ENCODE measurements around the gene CNIH4. TPM values are rescaled to one million over a fixed set of nuclear protein-coding genes. Genes with fewer than 3 reads are reported as not detected.
"Not testable (repeated sequence)": the region's sequence is repeated elsewhere in the genome, so short reads cannot be mapped to it uniquely, and the experiment has no call there.

Gene CNIH4
- total RNA-seq, 2 donors from 2014 or later = 28.8 to 60.7 TPM

DNA sequence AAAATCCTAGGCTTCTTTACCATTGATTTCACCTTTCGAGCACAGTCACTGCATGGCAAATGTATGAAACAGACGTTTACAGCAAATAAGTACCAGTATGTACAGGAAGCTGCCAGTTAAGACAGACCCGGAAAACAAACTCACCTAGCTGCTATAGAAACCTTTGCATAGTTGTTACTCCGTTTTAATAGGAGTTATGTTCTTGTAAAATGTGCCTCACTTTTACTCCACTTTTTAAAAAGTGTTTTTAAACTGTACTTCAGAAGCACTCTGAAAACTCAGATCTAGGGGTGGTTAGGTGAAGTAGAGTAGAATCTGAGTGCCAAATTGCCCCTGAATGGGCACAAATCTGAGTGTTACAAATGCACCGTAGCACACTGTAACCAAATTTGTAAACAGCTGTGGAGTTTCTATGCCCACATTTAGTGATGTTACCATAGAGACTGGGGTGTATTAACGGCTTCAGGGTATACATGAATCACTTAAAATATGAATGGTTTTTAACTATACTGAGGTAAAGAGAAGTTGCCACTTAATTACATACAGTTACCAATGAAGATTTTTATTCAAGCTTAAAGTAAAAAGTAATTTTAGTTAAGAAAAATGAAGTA lies 30.7 kb downstream of the CNIH4 start:
- no peak for ATAC-seq
- no peak for DNase-seq
- intact Hi-C loops (cut with DNase I, micrococcal nuclease) = no loop called here

DNA sequence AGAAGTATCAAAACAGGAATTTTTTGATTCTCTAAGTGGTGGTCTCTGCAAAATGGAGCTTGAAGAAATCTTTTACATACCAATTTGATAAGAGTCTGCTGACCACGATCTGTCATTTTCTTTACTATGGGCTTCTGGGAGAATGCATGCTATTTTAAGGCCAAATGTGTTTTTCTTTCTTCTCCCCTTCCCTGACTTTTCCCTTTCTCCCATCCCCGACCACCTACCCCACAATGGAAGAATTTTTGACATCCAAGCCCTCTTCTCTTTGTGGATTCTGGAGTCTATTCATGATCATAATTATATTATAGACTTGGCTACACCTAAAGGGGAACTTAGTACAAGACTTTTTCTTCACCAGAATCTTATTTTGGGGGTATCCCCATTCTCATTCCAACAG lies 31.3 kb downstream of the CNIH4 start:
- no peak for ATAC-seq
- intact Hi-C loops (cut with DNase I, micrococcal nuclease) = no loop called here

GRCh38 chr1:224390517-224390916 lies 33.8 kb downstream of the CNIH4 start:
- ATAC-seq = no peak

More for the DNA sequence above, 31.3 kb downstream of the CNIH4 start:
- no peak for DNase-seq

GRCh38 chr1:224392411-224393249 lies 36.0 kb downstream of the CNIH4 start:
- DNase-seq (no peak), ATAC-seq (no peak)
- intact Hi-C loops (cut with DNase I, micrococcal nuclease) = no loop called here

More at GRCh38 chr1:224390517-224390916, 33.8 kb downstream of the CNIH4 start:
- DNase-seq = no peak
- intact Hi-C loops (cut with DNase I, micrococcal nuclease) = no loop called here

DNA sequence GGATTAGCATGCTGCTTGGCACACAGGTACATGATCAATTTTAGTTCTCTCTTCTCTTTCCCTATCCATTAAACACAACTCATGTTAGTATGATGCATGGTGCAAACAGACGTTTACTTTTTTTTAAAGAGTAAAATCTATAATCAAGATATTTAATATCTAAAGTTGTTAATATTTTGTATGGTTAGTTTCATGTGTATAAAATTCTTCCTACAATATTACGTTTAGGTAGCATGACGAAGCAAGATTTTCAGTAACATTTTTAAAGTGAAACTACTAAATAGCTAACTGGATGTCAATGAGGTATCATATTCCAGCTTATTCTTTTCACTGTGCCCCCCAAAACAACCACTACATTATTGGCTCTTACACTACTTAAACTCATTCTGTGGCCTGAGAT lies 36.6 kb downstream of the CNIH4 start:
- intact Hi-C loops (cut with DNase I, micrococcal nuclease) = no loop called here
- no peak for ATAC-seq
- no peak for DNase-seq

DNA sequence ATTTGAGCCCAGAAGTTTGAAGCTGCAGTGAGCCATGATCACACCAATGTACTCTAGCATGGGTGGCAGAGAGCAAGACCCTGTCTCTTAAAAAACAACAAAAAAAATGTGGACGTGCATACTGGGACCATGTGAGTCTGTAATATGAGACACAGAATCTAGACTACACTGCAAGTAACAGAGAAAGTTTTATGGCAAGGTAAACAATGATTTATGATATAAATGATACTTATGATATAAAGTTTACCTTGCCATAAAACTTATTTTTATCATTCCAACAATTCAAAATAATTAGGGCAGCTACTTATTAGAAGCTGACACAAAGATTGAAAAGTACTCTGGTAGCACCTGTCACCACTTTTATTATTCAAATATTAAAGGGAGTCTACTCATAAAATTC lies 43.2 kb downstream of the CNIH4 start:
- peak; percentile 68 for ATAC-seq
- DNase-seq = no peak
- intact Hi-C loops (cut with DNase I, micrococcal nuclease) = no loop called here

GRCh38 chr1:224402472-224403036 lies 45.9 kb downstream of the CNIH4 start:
- DNase-seq (no peak), ATAC-seq (no peak)
- intact Hi-C loops (cut with DNase I, micrococcal nuclease) = no loop called here

DNA sequence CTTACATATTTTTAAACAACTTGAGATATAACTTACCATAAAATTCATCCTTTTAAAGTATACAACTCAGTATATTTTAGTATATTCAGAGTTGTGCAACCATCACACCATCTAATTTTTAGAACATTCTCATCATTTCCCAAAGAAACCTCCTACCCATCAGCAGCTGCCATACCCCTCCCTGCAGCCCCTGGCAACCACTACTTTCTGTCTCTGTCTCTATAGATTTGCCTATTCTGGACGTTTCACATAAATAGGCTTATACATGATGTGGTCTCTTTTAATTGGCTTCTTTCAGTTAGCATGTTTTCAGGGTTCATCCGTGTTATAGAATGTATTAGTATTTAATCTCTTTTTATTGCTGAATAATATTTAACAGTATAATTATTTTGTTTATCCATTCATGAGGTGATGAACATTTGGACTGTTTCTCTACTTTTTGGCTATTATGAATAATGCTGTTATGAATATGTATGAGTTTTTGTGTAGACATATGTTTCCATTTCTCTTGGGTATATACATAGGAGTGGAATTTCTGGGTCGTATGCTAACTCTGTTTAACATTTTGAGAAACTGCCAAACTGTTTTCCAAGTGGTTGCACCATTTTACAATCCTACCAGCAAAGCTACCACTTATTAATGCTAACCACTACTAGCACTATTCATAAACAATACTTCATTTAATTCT lies 48.4 kb downstream of the CNIH4 start:
- DNase-seq (no peak), ATAC-seq (no peak)
- intact Hi-C loops (cut with DNase I, micrococcal nuclease) = no loop called here

DNA sequence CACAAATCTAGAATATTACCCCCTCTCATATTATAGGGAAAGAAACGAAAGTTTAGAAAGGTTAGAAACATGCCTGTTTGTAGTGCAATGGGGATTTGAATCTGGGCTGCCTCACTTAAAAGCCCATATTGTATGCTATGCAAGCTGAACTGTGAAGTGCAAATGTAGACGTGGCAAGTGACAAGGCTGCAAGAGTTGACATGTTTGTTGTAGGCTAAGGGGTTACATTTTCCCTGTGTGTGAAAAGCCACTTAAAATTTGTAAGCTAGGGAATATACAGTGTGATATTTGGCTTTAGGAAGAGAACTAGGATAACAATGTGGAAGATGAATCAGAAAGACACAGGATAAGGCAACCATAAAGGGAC lies 48.9 kb downstream of the CNIH4 start:
- DNase-seq (no peak), ATAC-seq (no peak)
- intact Hi-C loops (cut with DNase I, micrococcal nuclease) = no loop called here

DNA sequence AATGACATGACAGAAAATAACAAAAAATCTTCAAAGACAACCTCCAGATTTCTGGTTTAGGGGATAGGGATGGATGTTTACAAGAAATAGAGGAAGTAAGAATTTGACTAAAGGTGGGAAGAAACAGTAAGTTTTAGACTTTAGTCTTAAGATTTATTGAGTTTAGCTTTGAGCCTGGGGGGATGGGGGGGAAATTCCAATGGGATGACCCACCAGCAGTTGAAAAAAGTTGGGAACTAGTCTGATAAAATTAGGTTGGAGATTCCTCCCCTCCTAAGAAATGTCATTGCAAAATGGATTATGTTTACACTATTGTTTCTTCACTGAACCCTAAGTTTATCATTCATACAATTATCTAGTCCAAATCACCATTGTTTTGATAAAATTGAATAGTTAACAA lies 49.5 kb downstream of the CNIH4 start:
- intact Hi-C loops (cut with DNase I, micrococcal nuclease) = no loop called here
- DNase-seq (no peak), ATAC-seq (no peak)

DNA sequence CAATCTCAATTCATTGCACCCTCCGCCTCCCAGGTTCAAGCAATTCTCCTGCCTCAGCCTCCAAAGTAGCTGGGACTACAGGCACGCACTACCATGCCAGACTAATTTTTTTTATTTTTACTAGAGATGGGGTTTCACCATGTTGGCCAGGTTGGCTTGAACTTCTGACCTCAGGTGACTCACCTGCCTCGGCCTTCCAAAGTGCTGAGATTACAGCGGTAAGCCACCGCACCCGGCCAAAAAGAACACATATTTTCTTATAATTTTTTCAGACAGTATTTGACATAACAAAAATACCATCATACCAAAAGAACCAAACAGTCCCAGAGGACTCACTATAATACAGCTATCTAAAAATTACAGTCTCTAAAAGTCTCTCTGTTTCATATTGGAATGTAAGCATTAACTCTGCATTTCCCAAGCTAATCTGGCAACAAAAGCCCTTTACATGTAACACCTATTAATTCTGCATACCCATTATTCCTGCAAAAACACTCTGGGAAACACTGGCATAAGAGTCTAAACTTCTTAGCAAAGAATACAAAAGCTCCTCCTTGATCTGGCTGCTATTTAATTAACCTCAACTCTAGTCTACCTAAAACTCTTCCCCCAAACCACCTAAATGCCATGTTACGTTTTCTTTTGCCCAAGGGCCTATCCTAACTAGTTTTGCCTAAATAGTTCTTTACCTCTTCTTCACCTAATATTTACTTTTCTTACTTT lies 51.1 kb downstream of the CNIH4 start:
- ATAC-seq (no peak), DNase-seq (no peak)
- intact Hi-C loops (cut with DNase I, micrococcal nuclease) = no loop called here

GRCh38 chr1:224408294-224408590 lies 51.6 kb downstream of the CNIH4 start:
- no peak for DNase-seq
- no peak for ATAC-seq
- intact Hi-C loops (cut with DNase I, micrococcal nuclease) = no loop called here

GRCh38 chr1:224411766-224412165 lies 55.1 kb downstream of the CNIH4 start:
- no peak for ATAC-seq
- intact Hi-C loops (cut with DNase I, micrococcal nuclease) = no loop called here
- no peak for DNase-seq

GRCh38 chr1:224420106-224420505 lies 63.4 kb downstream of the CNIH4 start:
- DNase-seq = no peak
- intact Hi-C loops (cut with DNase I, micrococcal nuclease) = no loop called here
- ATAC-seq = peak; percentile 24

- no peak for ATAC-seq
- intact Hi-C loops (cut with DNase I, micrococcal nuclease) = no loop called here
- no peak for DNase-seq
Observed at GRCh38 chr1:224425279-224425884, 68.7 kb downstream of the CNIH4 start.

- DNase-seq; intact Hi-C loops (cut with DNase I, micrococcal nuclease); ATAC-seq: not testable (repeated sequence)
Observed at GRCh38 chr1:224426869-224427268, 70.2 kb downstream of the CNIH4 start.

GRCh38 chr1:224427346-224427745 lies 70.7 kb downstream of the CNIH4 start:
- DNase-seq (no peak), ATAC-seq (no peak)
- intact Hi-C loops (cut with DNase I, micrococcal nuclease) = no loop called here

DNA sequence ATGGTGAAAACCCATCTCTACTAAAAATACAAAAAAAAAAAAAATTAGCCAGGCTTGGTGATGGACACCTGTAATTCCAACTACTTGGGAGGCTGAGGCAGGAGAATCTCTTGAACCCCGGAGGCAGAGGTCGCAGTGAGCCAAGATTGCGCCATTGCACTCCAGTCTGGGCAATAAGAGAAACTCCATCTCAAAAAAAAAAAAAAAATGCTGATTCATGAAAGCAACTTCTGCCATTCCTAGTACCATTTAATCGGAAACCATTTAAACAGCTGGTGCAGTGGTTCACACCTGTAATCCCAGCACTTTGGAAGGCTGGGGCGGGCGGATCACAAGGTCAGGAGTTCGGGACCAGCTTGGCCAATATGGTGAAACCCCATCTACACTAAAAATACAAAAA lies 72.0 kb downstream of the CNIH4 start:
- intact Hi-C loops (cut with DNase I, micrococcal nuclease); DNase-seq; ATAC-seq: not testable (repeated sequence)
